Keratinocyte (primary cell): ENCODE data around the gene GMCL1. TPM values are rescaled to one million over a fixed set of nuclear protein-coding genes. Genes with fewer than 3 reads are reported as not detected.
A peak's percentile ranks its signal among the peaks of the same experiment; 100 is the strongest.

Experiments
- DNase-seq: peaks from one replicate; pipeline ENCODE4 v3.0.0-alpha.2; 2011; ENCODE audit warnings: low read depth, missing footprints, low spot score
- FAIRE-seq: peaks from 2 replicates; lab custom pipeline; 2011; peaks lifted over from hg19 to GRCh38; lab: Jason Lieb, UNC
- H2AFZ ChIP-seq: 2 replicates; pipeline ENCODE4 v1.6.0; 2012; ENCODE audit warnings: low read length, control low read depth, inconsistent platforms; ENCODE audit not compliant: control insufficient read depth
- H3K27ac ChIP-seq: 2 replicates; pipeline ENCODE4 v1.5.1; 2011; ENCODE audit warnings: low read length; ENCODE audit not compliant: control insufficient read depth, insufficient read depth
- H3K27me3 ChIP-seq: 3 replicates; pipeline ENCODE4 v1.6.0; 2011; ENCODE audit warnings: low read length; ENCODE audit not compliant: control insufficient read depth, insufficient read depth; ENCODE audit errors: extremely low read depth
- H3K36me3 ChIP-seq, 2 experiments: 2 replicates in 1 of 2; 3 replicates in 1 of 2; pipeline ENCODE4 v1.5.1; 2011; ENCODE audit warnings: low read length in 2 of 2, mild to moderate bottlenecking in 1 of 2; ENCODE audit not compliant: control insufficient read depth in 2 of 2, insufficient read depth in 2 of 2; ENCODE audit errors: extremely low read depth in 1 of 2
- H3K4me1 ChIP-seq: 3 replicates; pipeline ENCODE4 v1.5.1; 2011; ENCODE audit warnings: low read length; ENCODE audit not compliant: control insufficient read depth, insufficient read depth; ENCODE audit errors: extremely low read depth
- H3K4me2 ChIP-seq: 3 replicates; pipeline ENCODE4 v1.6.0; 2011; ENCODE audit warnings: low read depth, low read length; ENCODE audit not compliant: control insufficient read depth, insufficient read depth; ENCODE audit errors: extremely low read depth
- H3K4me3 ChIP-seq, 3 experiments: fragments of 200-600 bp in 1 of 3; sonication (generic) in 1 of 3; 2 replicates in 2 of 3; 3 replicates in 1 of 3; pipeline ENCODE4 v1.5.1; 2011 to 2016; ENCODE audit warnings: low read length in 3 of 3, mild to moderate bottlenecking in 3 of 3, control low read depth in 2 of 3, inconsistent platforms in 1 of 3, low read depth in 1 of 3, mixed read lengths in 1 of 3, mixed run types in 1 of 3, moderate library complexity in 1 of 3; ENCODE audit not compliant: control insufficient read depth in 2 of 3, insufficient read depth in 2 of 3; ENCODE audit errors: extremely low read depth in 1 of 3
- H3K79me2 ChIP-seq: 2 replicates; pipeline ENCODE4 v1.6.0; 2012; ENCODE audit warnings: low read length; ENCODE audit not compliant: control insufficient read depth, insufficient read depth
- H3K9ac ChIP-seq: 3 replicates; pipeline ENCODE4 v1.6.0; 2011; ENCODE audit warnings: low read length; ENCODE audit not compliant: control insufficient read depth, insufficient read depth; ENCODE audit errors: extremely low read depth
- H3K9me1 ChIP-seq: 3 replicates; pipeline ENCODE4 v1.6.0; 2011; ENCODE audit warnings: low read length; ENCODE audit not compliant: control insufficient read depth, insufficient read depth; ENCODE audit errors: extremely low read depth
- H3K9me3 ChIP-seq: 2 replicates; pipeline ENCODE4 v1.5.1; 2012; ENCODE audit warnings: low read depth, low read length; ENCODE audit not compliant: control insufficient read depth
- H4K20me1 ChIP-seq: 3 replicates; pipeline ENCODE4 v1.6.0; 2011; ENCODE audit warnings: low read length; ENCODE audit not compliant: control insufficient read depth, insufficient read depth; ENCODE audit errors: extremely low read depth
- EZH2 ChIP-seq: IDR thresholded peaks from one replicate; pipeline ENCODE4 v1.6.1; 2012; ENCODE audit warnings: inconsistent platforms, mild to moderate bottlenecking, low read length, moderate library complexity
- dilution Hi-C: fragments of 300-500 bp; cut with MboI; formaldehyde crosslinking; loops from one replicate; pipeline ENCODE4 v1.7.0; 2020; ENCODE audit warnings: low sequenced_read_pairs; ENCODE audit not compliant: extremely low pct_ligation_motif_present
- polyA plus RNA-seq, 5 experiments: library from polyadenylated mRNA; depleted of rRNA in 3 of 5; stranded (reverse) in 3 of 5; stranded (forward) in 1 of 5; unstranded in 1 of 5; fragments of >200 nt; gene quantifications; 1 replicate in 1 of 5; 2 replicates in 3 of 5; 3 replicates in 1 of 5; pipeline versions ENCODE4 v1.2.1 to v1.2.3, GENCODE V29; 2011 to 2012; ENCODE audit warnings: missing spikeins in 2 of 5, low read depth in 1 of 5, low replicate concordance in 1 of 5
- TF ChIP-seq, protein P1 (sequence below), 3 experiments: IDR thresholded peaks in 1 of 3; conservative IDR thresholded peaks in 1 of 3; optimal IDR thresholded peaks in 1 of 3; 2 replicates in 2 of 3; 3 replicates in 1 of 3; pipeline versions ENCODE3 to v1.5.1; 2011; ENCODE audit warnings: low read length in 3 of 3, mild to moderate bottlenecking in 3 of 3, moderate library complexity in 2 of 3, control low read depth in 1 of 3, inconsistent platforms in 1 of 3; ENCODE audit not compliant: insufficient read depth in 2 of 3; ENCODE audit errors: extremely low read depth in 1 of 3

Gene GMCL1
- polyA plus RNA-seq, 1 donor (not counting 4 experiments of a cell fraction or from before 2014, with no cell fraction given) = 7.5 TPM

DNA sequence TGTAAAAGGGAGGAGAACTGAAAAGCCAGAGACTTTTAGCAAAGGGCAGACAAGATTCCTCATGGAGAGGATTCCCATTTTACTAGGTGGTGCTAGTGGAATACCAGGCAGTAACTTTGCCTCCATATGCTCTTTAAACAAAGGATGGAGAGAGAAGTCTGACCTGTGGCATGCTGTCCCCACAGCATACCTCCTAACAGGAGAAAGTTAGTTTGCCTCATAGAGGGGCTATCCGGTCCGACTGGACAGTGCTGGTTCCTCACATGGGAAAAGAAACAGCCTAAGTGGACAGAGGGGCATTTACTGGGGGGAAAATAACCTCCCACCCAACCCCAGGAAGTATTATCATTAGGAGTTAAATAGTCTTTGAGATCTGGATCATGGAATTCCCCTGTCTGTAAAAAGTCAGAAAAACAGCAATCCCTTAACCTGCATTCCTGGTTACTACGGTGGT, 31.6 kb upstream of the GMCL1 start:
- dilution Hi-C loops = no loop called here

DNA sequence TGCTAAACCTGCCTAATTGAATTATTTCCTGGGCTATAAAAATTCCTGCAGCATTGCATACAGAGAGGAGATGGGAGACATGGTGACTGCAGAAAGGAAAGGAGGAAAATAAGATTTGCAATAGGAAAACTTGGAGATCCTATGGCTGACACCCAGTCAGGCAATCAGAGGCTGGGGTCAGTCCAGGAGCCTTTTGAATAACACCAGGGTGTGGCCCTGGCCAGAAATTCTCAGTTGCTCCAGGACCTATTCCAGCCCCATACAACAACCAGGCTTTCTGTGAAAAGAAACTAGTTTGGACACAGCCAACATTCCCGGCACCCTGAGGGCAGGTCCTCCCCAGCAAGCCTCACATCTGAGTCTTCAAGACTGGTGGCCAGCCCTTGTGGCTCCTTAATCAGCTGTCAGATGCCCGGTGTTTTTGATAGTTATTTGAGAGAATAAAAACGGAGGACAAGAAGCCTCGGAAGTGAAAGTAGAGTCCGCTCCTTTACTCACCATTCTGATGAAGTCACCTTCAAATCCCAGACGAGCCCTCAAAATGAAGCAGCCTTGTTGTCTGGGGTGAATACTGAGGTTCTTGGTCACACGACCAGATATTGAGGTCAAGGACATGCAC, 31.1 kb upstream of the GMCL1 start:
- Histone ChIP-seq H3K36me3 (peaks cover 2 to 5% of the 10 kb centered on the region in 2 experiments), H4K20me1 (no peaks in the 10 kb centered on the region), H2AFZ (peak overlapping the region; percentile 28), H3K27ac (peak overlapping the region; percentile 92), H3K4me2 (peak overlapping the region; percentile 99), H3K4me1 (peaks cover 25% of the 10 kb centered on the region), H3K9me3 (no peaks in the 10 kb centered on the region), H3K27me3 (no peaks in the 10 kb centered on the region), H3K79me2 (no peaks in the 10 kb centered on the region), H3K9ac (peak overlapping the region; percentile 81), H3K4me3 (peak overlapping the region; percentile 9 to 73 (median 62)), H3K9me1 (peaks cover 4% of the 10 kb centered on the region)
- DNase-seq = peak; percentile 13
- no peak for FAIRE-seq
- no peak for TF ChIP-seq EZH2
- TF ChIP-seq, protein P1, sequence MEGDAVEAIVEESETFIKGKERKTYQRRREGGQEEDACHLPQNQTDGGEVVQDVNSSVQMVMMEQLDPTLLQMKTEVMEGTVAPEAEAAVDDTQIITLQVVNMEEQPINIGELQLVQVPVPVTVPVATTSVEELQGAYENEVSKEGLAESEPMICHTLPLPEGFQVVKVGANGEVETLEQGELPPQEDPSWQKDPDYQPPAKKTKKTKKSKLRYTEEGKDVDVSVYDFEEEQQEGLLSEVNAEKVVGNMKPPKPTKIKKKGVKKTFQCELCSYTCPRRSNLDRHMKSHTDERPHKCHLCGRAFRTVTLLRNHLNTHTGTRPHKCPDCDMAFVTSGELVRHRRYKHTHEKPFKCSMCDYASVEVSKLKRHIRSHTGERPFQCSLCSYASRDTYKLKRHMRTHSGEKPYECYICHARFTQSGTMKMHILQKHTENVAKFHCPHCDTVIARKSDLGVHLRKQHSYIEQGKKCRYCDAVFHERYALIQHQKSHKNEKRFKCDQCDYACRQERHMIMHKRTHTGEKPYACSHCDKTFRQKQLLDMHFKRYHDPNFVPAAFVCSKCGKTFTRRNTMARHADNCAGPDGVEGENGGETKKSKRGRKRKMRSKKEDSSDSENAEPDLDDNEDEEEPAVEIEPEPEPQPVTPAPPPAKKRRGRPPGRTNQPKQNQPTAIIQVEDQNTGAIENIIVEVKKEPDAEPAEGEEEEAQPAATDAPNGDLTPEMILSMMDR (optimal IDR thresholded peaks at IDR 0.05 in 1 of 3, IDR thresholded peaks at IDR 0.05 in 1 of 3, conservative IDR thresholded peaks at IDR 0.05 in 1 of 3; ENCODE audit: extremely low read depth in 1 of 3, insufficient read depth in 2 of 3, low read length in 3 of 3) = no peak
- dilution Hi-C loops = no loop called here

More for the DNA sequence above, 31.6 kb upstream of the GMCL1 start:
- peaks cover 2 to 5% of the 10 kb centered on the region in 2 experiments for H3K36me3 ChIP-seq
- no peaks in the 10 kb centered on the region for H3K27me3 ChIP-seq
- peaks cover 4% of the 10 kb centered on the region for H3K9me1 ChIP-seq
- H3K4me1 ChIP-seq = peaks cover 25% of the 10 kb centered on the region
- H3K4me2 ChIP-seq = peak overlapping the region; percentile 99
- DNase-seq = no peak
- TF ChIP-seq EZH2 = no peak
- TF ChIP-seq, protein P1 (optimal IDR thresholded peaks at IDR 0.05 in 1 of 3, IDR thresholded peaks at IDR 0.05 in 1 of 3, conservative IDR thresholded peaks at IDR 0.05 in 1 of 3; ENCODE audit: extremely low read depth in 1 of 3, insufficient read depth in 2 of 3, low read length in 3 of 3) = no peak
- H3K9me3 ChIP-seq = no peaks in the 10 kb centered on the region
- H3K79me2 ChIP-seq = no peaks in the 10 kb centered on the region
- peak; percentile 20 for FAIRE-seq
- peak overlapping the region; percentile 17 for H2AFZ ChIP-seq
- no peaks in the 10 kb centered on the region for H4K20me1 ChIP-seq
- H3K4me3 ChIP-seq = peak overlapping the region in 2 of 3 experiments; percentile 62 to 73
- peak overlapping the region; percentile 81 for H3K9ac ChIP-seq
- peak overlapping the region; percentile 92 for H3K27ac ChIP-seq
